HCT116 (cell line): Measurements from ENCODE around the gene FAM111A. TPM values are rescaled to one million over a fixed set of nuclear protein-coding genes. Genes with fewer than 3 reads are reported as not detected.

ENCODE experiments used
- ATAC-seq: fragments of 200-7000 bp; cut with Tn5 transposase; 2 replicates; pipeline ENCODE4 v1.9.1; 2020; ENCODE audit warnings: mild to moderate bottlenecking, moderate library complexity
- BruUV-seq: library from RNA; stranded (reverse); fragments of 400-500 nt; replicated peaks from 2 replicates; lab custom pipeline; 2021; lab: Mats Ljungman, UMichigan
- CTCF ChIA-PET: fragments of 300-600 bp; sonication (Branson Sonifier 250); formaldehyde crosslinking; loops from one replicate; lab custom pipeline; 2021; ENCODE audit warnings: antibody characterized with exemption; lab: Charles Lee
- POLR2A ChIA-PET: fragments of 300-600, 350-600 bp; sonication (Branson Sonifier 250); formaldehyde crosslinking; loops from one replicate; lab custom pipeline; 2021; ENCODE audit warnings: antibody characterized with exemption; lab: Charles Lee
- RAD21 ChIA-PET, 2 experiments: fragments of 300-600 bp; sonication (Branson Sonifier 250); formaldehyde crosslinking; loops; one replicate each; lab custom pipeline; 2023; ENCODE audit warnings: low total read pairs in 2 of 2; ENCODE audit not compliant: uncharacterized antibody in 2 of 2, unreplicated experiment in 2 of 2, low non-redundant PET in 1 of 2; lab: Charles Lee
- DNase-seq: peaks from one replicate; pipeline ENCODE4 v3.0.0-alpha.2; 2010; ENCODE audit warnings: low read depth, low spot score
- H2AFZ ChIP-seq: fragments of 200-600 bp; shearing (Covaris generic), sonication (generic); 2 replicates; pipeline ENCODE4 v1.6.1; 2017; ENCODE audit warnings: low read depth, mixed run types, mixed read lengths, antibody characterized with exemption, low read length; ENCODE audit not compliant: poor library complexity, severe bottlenecking
- H3K27ac ChIP-seq: 2 replicates; pipeline ENCODE4 v1.5.1; 2012; ENCODE audit warnings: low read depth, low read length
- H3K27me3 ChIP-seq: fragments of 200-600 bp; sonication (generic); 2 replicates; pipeline ENCODE4 v1.6.1; 2016; ENCODE audit warnings: mixed run types, low read length, mixed read lengths; ENCODE audit not compliant: insufficient read depth
- H3K36me3 ChIP-seq, 2 experiments: fragments of 200-500 bp in 1 of 2; fragments of 200-600 bp in 1 of 2; sonication (Bioruptor generic) in 1 of 2; sonication (generic) in 1 of 2; 2 replicates each; pipeline versions ENCODE4 v1.5.1 to v1.6.1; 2014 to 2016; ENCODE audit warnings: low read length in 2 of 2, inconsistent platforms in 1 of 2, mixed read lengths in 1 of 2, mixed run types in 1 of 2; ENCODE audit not compliant: insufficient read depth in 2 of 2, control insufficient read depth in 1 of 2
- H3K4me1 ChIP-seq, 2 experiments: fragments of 200-600 bp in 1 of 2; sonication (generic) in 1 of 2; 2 replicates each; pipeline versions ENCODE4 v1.5.1 to v1.6.1; 2012 to 2017; ENCODE audit warnings: low read length in 2 of 2, inconsistent platforms in 1 of 2, mild to moderate bottlenecking in 1 of 2, mixed read lengths in 1 of 2, mixed run types in 1 of 2, moderate library complexity in 1 of 2; ENCODE audit not compliant: insufficient read depth in 2 of 2, control insufficient read depth in 1 of 2
- H3K4me2 ChIP-seq: fragments of 200-600 bp; sonication (generic); 2 replicates; pipeline ENCODE4 v1.6.1; 2017; ENCODE audit warnings: mixed run types, low read length, mixed read lengths
- H3K4me3 ChIP-seq, 2 experiments: fragments of 200-600 bp in 1 of 2; sonication (generic) in 1 of 2; replicated peaks in 1 of 2; 2 replicates each; pipeline ENCODE4 v1.5.1; 2011 to 2016; ENCODE audit warnings: low read length in 2 of 2, control low read depth in 1 of 2, low read depth in 1 of 2, mild to moderate bottlenecking in 1 of 2, mixed read lengths in 1 of 2, mixed run types in 1 of 2
- H3K79me2 ChIP-seq: fragments of 200-600 bp; sonication (generic); 2 replicates; pipeline ENCODE4 v1.6.1; 2017; ENCODE audit warnings: mild to moderate bottlenecking, mixed run types, low read length, moderate library complexity, mixed read lengths; ENCODE audit not compliant: insufficient read depth
- H3K9ac ChIP-seq: fragments of 200-600 bp; sonication (generic); 2 replicates; pipeline ENCODE4 v1.6.1; 2016; ENCODE audit warnings: low read length, mixed read lengths
- H3K9me2 ChIP-seq: fragments of 200-600 bp; sonication (generic), shearing (Covaris generic); 2 replicates; pipeline ENCODE4 v1.6.1; 2017; ENCODE audit warnings: mixed run types, mild to moderate bottlenecking, moderate library complexity; ENCODE audit not compliant: insufficient read depth
- H3K9me3 ChIP-seq, 2 experiments: fragments of 200-500 bp in 1 of 2; fragments of 200-600 bp in 1 of 2; sonication (Bioruptor generic) in 1 of 2; sonication (generic) in 1 of 2; 2 replicates each; pipeline ENCODE4 v1.6.1; 2014 to 2017; ENCODE audit warnings: low read length in 2 of 2, mixed read lengths in 2 of 2, inconsistent platforms in 1 of 2, low read depth in 1 of 2, mild to moderate bottlenecking in 1 of 2, mixed run types in 1 of 2, moderate library complexity in 1 of 2; ENCODE audit not compliant: control insufficient read depth in 1 of 2, insufficient read depth in 1 of 2
- H4K20me1 ChIP-seq: fragments of 200-600 bp; sonication (generic), shearing (Covaris generic); 2 replicates; pipeline ENCODE4 v1.6.1; 2017; ENCODE audit warnings: mixed run types, mild to moderate bottlenecking, moderate library complexity; ENCODE audit not compliant: insufficient read depth
- CBX3 ChIP-seq: IDR thresholded peaks from 2 replicates; pipeline ENCODE4 v1.6.1; 2012; ENCODE audit warnings: low read depth
- ELF1 ChIP-seq: IDR thresholded peaks from 2 replicates; pipeline ENCODE4 v1.6.1; 2012; ENCODE audit warnings: low read depth, borderline replicate concordance
- MAX ChIP-seq: IDR thresholded peaks from 2 replicates; pipeline ENCODE4 v1.6.1; 2012
- RAD21 ChIP-seq: IDR thresholded peaks from 2 replicates; pipeline ENCODE4 v1.6.1; 2012; ENCODE audit warnings: low read depth, mild to moderate bottlenecking
- SP1 ChIP-seq: IDR thresholded peaks from 2 replicates; pipeline ENCODE4 v1.6.1; 2012; ENCODE audit warnings: low read depth
- YY1 ChIP-seq: IDR thresholded peaks from 2 replicates; pipeline ENCODE4 v1.6.1; 2011; ENCODE audit warnings: low read length, low read depth, moderate library complexity, mild to moderate bottlenecking; ENCODE audit not compliant: insufficient replicate concordance; ENCODE audit errors: extremely low read depth
- ZNF274 ChIP-seq: fragments of 200-500 bp; sonication (Bioruptor generic); IDR thresholded peaks from 2 replicates; pipeline ENCODE4 v1.6.1; 2014; ENCODE audit warnings: mild to moderate bottlenecking, low read depth, low read length, inconsistent platforms
- intact Hi-C: fragments of 100-400 bp; cut with micrococcal nuclease; formaldehyde crosslinking; loops from 2 replicates; pipeline ENCODE4 v1.10.0; 2022
- total RNA-seq: library from RNA; stranded (reverse); gene quantifications from one replicate; pipeline ENCODE4 v1.2.1, GENCODE V29; 2021; ENCODE audit not compliant: unreplicated experiment
- TF ChIP-seq, protein P1 (sequence below), 3 experiments: fragments of 200-600 bp in 1 of 3; sonication (generic) in 1 of 3; IDR thresholded peaks in 2 of 3; conservative IDR thresholded peaks in 1 of 3; 2 replicates each; pipeline ENCODE4 v1.5.1; 2012 to 2017; ENCODE audit warnings: low read depth in 2 of 3, low read length in 2 of 3, antibody characterized with exemption in 1 of 3, borderline replicate concordance in 1 of 3, control low read depth in 1 of 3, mild to moderate bottlenecking in 1 of 3, mixed read lengths in 1 of 3, mixed run types in 1 of 3, moderate library complexity in 1 of 3; ENCODE audit not compliant: insufficient read depth in 1 of 3
- TF ChIP-seq, protein P2 (sequence below): IDR thresholded peaks from 2 replicates; pipeline ENCODE4 v1.6.1; 2011; ENCODE audit warnings: mild to moderate bottlenecking, low read length, moderate library complexity; ENCODE audit not compliant: insufficient replicate concordance; ENCODE audit errors: extremely low read depth

FAM111A gene
- total RNA-seq, 1 experiment from 2014 or later, result 30.3 TPM

- intact Hi-C loops, result loop anchor here (1.0 kb wide), 1 partner anchor 15 kb away; no protein-coding TSS in a partner anchor
- Histone ChIP-seq H4K20me1 (no peaks in the 10 kb centered on the region), H3K9ac (no peak overlapping the region), H3K4me2 (peak overlapping the region; percentile 56), H3K4me1 (peaks cover 13 to 20% of the 10 kb centered on the region in 2 experiments; a peak in 3 of 4 replicates), H2AFZ (no peak overlapping the region), H3K27me3 (no peaks in the 10 kb centered on the region), H3K79me2 (no peaks in the 10 kb centered on the region), H3K36me3 (no peaks in the 10 kb centered on the region), H3K4me3 (peak overlapping the region in 1 of 2 experiments; percentile 7; a peak in 1 of 4 replicates), H3K9me3 (no peaks in the 10 kb centered on the region), H3K27ac (no peak overlapping the region; the same call in 1 of the 2 replicates), H3K9me2 (no peaks in the 10 kb centered on the region)
- RAD21 ChIA-PET, result interaction anchor here (1.5 to 2.7 kb wide), 2 partner anchors 14 to 15 kb away, joined by 6 to 10 read pairs; partner anchors contain the start of gene DTX4 (in 2 of the 2)
- ATAC-seq (peak; percentile 92), DNase-seq (peak; percentile 57)
- no peak for TF ChIP-seq ZNF274
- peak; percentile 76 for TF ChIP-seq SP1
- TF ChIP-seq, protein P1, sequence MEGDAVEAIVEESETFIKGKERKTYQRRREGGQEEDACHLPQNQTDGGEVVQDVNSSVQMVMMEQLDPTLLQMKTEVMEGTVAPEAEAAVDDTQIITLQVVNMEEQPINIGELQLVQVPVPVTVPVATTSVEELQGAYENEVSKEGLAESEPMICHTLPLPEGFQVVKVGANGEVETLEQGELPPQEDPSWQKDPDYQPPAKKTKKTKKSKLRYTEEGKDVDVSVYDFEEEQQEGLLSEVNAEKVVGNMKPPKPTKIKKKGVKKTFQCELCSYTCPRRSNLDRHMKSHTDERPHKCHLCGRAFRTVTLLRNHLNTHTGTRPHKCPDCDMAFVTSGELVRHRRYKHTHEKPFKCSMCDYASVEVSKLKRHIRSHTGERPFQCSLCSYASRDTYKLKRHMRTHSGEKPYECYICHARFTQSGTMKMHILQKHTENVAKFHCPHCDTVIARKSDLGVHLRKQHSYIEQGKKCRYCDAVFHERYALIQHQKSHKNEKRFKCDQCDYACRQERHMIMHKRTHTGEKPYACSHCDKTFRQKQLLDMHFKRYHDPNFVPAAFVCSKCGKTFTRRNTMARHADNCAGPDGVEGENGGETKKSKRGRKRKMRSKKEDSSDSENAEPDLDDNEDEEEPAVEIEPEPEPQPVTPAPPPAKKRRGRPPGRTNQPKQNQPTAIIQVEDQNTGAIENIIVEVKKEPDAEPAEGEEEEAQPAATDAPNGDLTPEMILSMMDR (IDR thresholded peaks at IDR 0.05 in 2 of 3, conservative IDR thresholded peaks at IDR 0.05 in 1 of 3; ENCODE audit: borderline replicate concordance in 1 of 3, insufficient read depth in 1 of 3, low read depth in 2 of 3, low read length in 2 of 3), result peak; percentile 61 to 90 (median 85)
- TF ChIP-seq YY1, result peak; percentile 67
- TF ChIP-seq CBX3, result 0 out of 2 replicates have a peak, but pooled peaks have one; percentile 16
- TF ChIP-seq, protein P2, sequence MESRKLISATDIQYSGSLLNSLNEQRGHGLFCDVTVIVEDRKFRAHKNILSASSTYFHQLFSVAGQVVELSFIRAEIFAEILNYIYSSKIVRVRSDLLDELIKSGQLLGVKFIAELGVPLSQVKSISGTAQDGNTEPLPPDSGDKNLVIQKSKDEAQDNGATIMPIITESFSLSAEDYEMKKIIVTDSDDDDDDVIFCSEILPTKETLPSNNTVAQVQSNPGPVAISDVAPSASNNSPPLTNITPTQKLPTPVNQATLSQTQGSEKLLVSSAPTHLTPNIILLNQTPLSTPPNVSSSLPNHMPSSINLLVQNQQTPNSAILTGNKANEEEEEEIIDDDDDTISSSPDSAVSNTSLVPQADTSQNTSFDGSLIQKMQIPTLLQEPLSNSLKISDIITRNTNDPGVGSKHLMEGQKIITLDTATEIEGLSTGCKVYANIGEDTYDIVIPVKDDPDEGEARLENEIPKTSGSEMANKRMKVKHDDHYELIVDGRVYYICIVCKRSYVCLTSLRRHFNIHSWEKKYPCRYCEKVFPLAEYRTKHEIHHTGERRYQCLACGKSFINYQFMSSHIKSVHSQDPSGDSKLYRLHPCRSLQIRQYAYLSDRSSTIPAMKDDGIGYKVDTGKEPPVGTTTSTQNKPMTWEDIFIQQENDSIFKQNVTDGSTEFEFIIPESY, result no peak
- TF ChIP-seq MAX, result 0 out of 2 replicates have a peak, but pooled peaks have one; percentile 32
- TF ChIP-seq ELF1, result peak; percentile 31; the same call in 1 of the 2 replicates
- TF ChIP-seq RAD21, result peak; percentile 42; the same call in 1 of the 2 replicates
- CTCF ChIA-PET, result interaction anchor here (0.6 to 3.2 kb wide), 21 partner anchors 8 to 494 kb away, joined by 3 to 68 read pairs (median 3); partner anchors contain the start of genes DTX4, MPEG1 and PATL1
- BruUV-seq, result no TSS peak
- POLR2A ChIA-PET, result interaction anchor here (0.7 to 0.9 kb wide), 2 partner anchors 21 to 42 kb away, joined by 3 read pairs; no protein-coding TSS in a partner anchor
Measured at GRCh38 chr11:59186130-59186594, 43.5 kb downstream of the FAM111A start.
